Measurements from ENCODE around the gene TNXB.

TNXB gene

GRCh38 chr6:32113386-32114352 lies 4.5 kb upstream of the TNXB start:
- no peak for TF ChIP-seq CTCF (IDR thresholded peaks at IDR 0.05)

DNA sequence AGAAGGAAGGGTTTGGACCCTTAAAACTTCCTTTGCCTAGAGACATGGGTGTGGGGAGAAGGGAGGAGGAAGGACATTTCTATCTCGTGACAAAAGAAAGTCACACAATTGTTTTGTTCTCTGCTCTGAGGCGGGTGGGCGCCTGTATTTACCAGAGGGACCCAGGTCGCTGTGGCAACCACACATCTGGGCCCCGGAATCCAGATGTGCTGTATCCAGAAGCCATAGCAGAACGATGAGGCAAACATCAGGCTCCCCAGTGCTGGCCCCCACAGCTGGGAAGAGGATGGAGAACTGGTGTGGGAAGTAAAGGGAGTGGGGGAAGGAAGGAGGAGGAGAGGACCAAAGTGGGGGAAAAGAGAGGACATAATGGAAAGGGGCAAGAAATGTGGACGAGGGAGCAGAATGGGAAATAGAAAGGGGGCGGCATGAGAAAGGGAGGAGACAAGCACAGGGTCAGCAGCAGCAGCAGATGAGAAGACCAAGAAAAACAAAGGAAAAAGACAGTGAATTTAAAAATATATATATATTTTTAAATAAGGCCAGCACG lies 3.4 kb upstream of the TNXB start:
- TF ChIP-seq CTCF (IDR thresholded peaks at IDR 0.05), result no peak

DNA sequence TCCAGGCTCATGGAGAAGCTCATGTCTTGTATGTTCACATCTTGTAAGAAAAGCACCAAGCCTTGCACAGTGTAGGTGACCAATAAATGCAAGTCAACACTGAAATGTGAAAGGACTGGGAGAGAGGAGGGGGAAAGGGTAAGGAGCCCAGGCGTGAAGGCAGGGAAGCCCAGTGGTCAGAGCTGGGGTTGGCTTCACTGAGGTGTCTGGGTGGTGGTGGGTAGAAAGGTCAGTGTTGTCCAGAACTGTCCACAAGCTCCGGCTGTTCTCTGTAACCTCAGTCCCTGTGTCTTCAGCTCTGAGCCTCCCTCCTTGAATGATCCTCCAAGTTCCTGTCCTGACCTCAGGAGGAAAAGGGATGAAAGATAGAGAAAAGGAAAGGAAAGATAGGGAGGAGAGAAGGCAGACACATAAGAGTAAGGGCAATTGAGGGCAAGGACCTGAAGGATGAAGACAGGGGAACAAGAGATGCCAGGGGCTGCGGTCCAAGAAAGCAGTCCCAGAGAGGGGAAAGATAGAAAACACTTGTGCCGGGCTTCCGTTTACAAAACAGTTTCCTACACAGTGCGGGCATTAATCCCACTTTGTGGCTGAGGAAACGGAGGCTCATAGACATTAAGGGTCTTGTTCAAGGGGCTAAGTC lies 2.4 kb upstream of the TNXB start:
- TF ChIP-seq CTCF (IDR thresholded peaks at IDR 0.05), result no peak

DNA sequence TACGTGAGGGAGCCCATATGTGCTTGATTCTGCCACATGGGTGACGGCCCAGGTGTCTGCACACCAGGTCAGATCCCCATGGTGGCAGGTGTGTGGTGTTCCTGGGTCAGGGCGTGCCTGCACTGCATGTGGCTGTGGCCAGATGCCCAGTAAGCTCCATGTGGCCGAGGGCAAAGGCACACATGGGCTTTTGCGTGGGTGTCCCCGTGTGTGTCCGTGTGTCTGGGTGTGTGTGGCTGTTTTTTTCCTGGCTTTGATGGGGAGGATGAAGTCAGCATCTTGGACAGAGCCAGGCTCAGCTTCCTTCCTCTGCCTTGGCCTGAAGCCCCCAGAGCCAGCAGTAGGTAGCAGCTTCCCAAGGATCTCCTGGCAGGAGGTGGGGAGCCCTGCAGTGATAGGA lies 1.5 kb upstream of the TNXB start:
- no peak for TF ChIP-seq CTCF (IDR thresholded peaks at IDR 0.05)

- TF ChIP-seq CTCF (IDR thresholded peaks at IDR 0.05), result no peak
These were observed 625 bp upstream of the TNXB start for GRCh38 chr6:32109765-32110160.

DNA sequence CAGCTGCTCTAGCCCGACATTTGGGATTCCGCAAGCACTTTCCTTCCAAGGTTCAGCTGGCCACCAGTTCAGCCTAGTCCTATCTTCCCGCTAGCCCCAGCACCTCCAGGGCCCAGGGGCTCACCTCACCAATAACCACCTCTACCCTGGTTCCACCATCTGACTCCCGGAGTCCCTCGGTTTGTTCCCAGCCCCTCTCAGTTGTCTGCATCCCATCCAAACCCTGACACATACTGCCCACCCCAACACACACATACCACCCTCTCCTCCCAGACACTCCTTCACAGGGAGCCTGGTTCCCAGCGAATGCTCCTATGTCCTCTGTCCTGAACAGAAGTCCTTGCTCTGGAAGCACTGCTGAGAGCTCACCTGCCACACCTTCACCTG lies 418 bp downstream of the TNXB start:
- no peak for TF ChIP-seq CTCF (IDR thresholded peaks at IDR 0.05)

- no peak for TF ChIP-seq CTCF (IDR thresholded peaks at IDR 0.05)
These were observed 977 bp downstream of the TNXB start for GRCh38 chr6:32108094-32108627.
